K562 (cell line): ENCODE data around the gene SLC10A2. TPM values are rescaled to one million over a fixed set of nuclear protein-coding genes. Genes with fewer than 3 reads are reported as not detected.

Experiments
- ATAC-seq: fragments of 200-7000 bp; cut with Tn5 transposase; 3 replicates; pipeline ENCODE4 v1.9.1; 2020; ENCODE audit warnings: moderate library complexity
- BruUV-seq: library from RNA; stranded (reverse); fragments of 400-500 nt; replicated peaks from 2 replicates; lab custom pipeline; 2021; lab: Mats Ljungman, UMichigan
- CTCF ChIA-PET: fragments of 300-600 bp; formaldehyde crosslinking; extraction: SDS; loops from one replicate; lab custom pipeline; 2021; ENCODE audit warnings: low intra/inter-chr PET ratio; lab: Yijun Ruan, JAX
- POLR2A ChIA-PET: fragments of 300-600, 350-650 bp; sonication (Branson Sonifier 250); formaldehyde crosslinking; extraction: SDS; loops from one replicate; lab custom pipeline; 2021; ENCODE audit warnings: antibody characterized with exemption, inconsistent platforms; lab: Yijun Ruan, JAX
- DNase-seq, 4 experiments: peaks; one replicate each; pipeline versions ENCODE4 v3.0.0 to v3.0.0-alpha.2; 2011 to 2018; ENCODE audit warnings: low spot score in 3 of 4, mixed read lengths in 3 of 4; ENCODE audit errors: extremely low read depth in 1 of 4
- FAIRE-seq: peaks from 2 replicates; lab custom pipeline; 2011; peaks lifted over from hg19 to GRCh38; lab: Jason Lieb, UNC
- H2AFZ ChIP-seq: 2 replicates; pipeline ENCODE4 v1.6.0; 2011; ENCODE audit warnings: low read depth, low read length, control low read depth, inconsistent platforms
- H3K27ac ChIP-seq: fragments of 200-600 bp; 3 replicates; pipeline ENCODE4 v1.8.0; 2011; ENCODE audit warnings: low read depth, mild to moderate bottlenecking, control low read depth, inconsistent platforms, low read length, moderate library complexity, mixed read lengths; ENCODE audit errors: extremely low read depth
- H3K27me3 ChIP-seq, 2 experiments: fragments of 300-600 bp in 1 of 2; 2 replicates in 1 of 2; 3 replicates in 1 of 2; pipeline versions ENCODE4 v1.6.0 to v1.8.0; 2011; ENCODE audit warnings: inconsistent platforms in 2 of 2, low read length in 2 of 2, mild to moderate bottlenecking in 1 of 2, mixed read lengths in 1 of 2, moderate library complexity in 1 of 2; ENCODE audit not compliant: control insufficient read depth in 2 of 2, insufficient read depth in 2 of 2
- H3K36me3 ChIP-seq: fragments of 300-600 bp; 3 replicates; pipeline ENCODE4 v1.8.0; 2011; ENCODE audit warnings: mild to moderate bottlenecking, low read length, inconsistent platforms; ENCODE audit not compliant: control insufficient read depth, insufficient read depth
- H3K4me1 ChIP-seq, 2 experiments: fragments of 200-600 bp in 1 of 2; replicated peaks in 1 of 2; 2 replicates in 1 of 2; 3 replicates in 1 of 2; pipeline versions ENCODE4 v1.5.1 to v1.8.0; 2011; ENCODE audit warnings: inconsistent platforms in 2 of 2, low read length in 2 of 2, mild to moderate bottlenecking in 1 of 2, mixed read lengths in 1 of 2, moderate library complexity in 1 of 2; ENCODE audit not compliant: control insufficient read depth in 2 of 2, insufficient read depth in 2 of 2
- H3K4me2 ChIP-seq: 2 replicates; pipeline ENCODE4 v1.6.1; 2011; ENCODE audit warnings: low read length, control low read depth, inconsistent platforms, mixed read lengths; ENCODE audit not compliant: insufficient read depth
- H3K4me3 ChIP-seq: fragments of 200-600 bp; sonication (generic), shearing (Covaris generic); 2 replicates; pipeline ENCODE4 v1.5.1; 2016; ENCODE audit warnings: control low read depth, inconsistent platforms
- H3K79me2 ChIP-seq: fragments of 200-600 bp; 3 replicates; pipeline ENCODE4 v1.8.0; 2011; ENCODE audit warnings: low read length, inconsistent platforms; ENCODE audit not compliant: control insufficient read depth, insufficient read depth
- H3K9ac ChIP-seq, 2 experiments: 2 replicates each; pipeline versions ENCODE4 v1.6.0 to v1.6.1; 2011; ENCODE audit warnings: low read depth in 2 of 2, low read length in 2 of 2, control low read depth in 1 of 2, inconsistent platforms in 1 of 2, mild to moderate bottlenecking in 1 of 2, mixed read lengths in 1 of 2; ENCODE audit not compliant: insufficient read depth in 1 of 2
- H3K9me1 ChIP-seq: one replicate; pipeline ENCODE4 v1.6.0; 2011; ENCODE audit warnings: inconsistent platforms, mild to moderate bottlenecking, low read length, moderate library complexity; ENCODE audit not compliant: control insufficient read depth, insufficient read depth
- H3K9me3 ChIP-seq: replicated peaks from 2 replicates; pipeline ENCODE4 v1.5.1; 2011; ENCODE audit warnings: low read depth, low read length, inconsistent platforms; ENCODE audit not compliant: control insufficient read depth, insufficient read depth
- H4K20me1 ChIP-seq: replicated peaks from 2 replicates; pipeline ENCODE4 v1.6.1; 2011; ENCODE audit warnings: low read length, inconsistent platforms, mixed read lengths; ENCODE audit not compliant: control insufficient read depth, insufficient read depth
- E2F3 ChIP-seq: fragments of 250-450 bp; sonication (Bioruptor Pico); IDR thresholded peaks from 2 replicates; pipeline ENCODE4 v1.4.0; 2020; ENCODE audit warnings: mild to moderate bottlenecking
- RFX7 ChIP-seq: fragments of 250-450 bp; sonication (Bioruptor Pico); IDR thresholded peaks from 2 replicates; pipeline ENCODE4 v1.5.1; 2021; ENCODE audit warnings: mild to moderate bottlenecking
- RUNX1 ChIP-seq: sonication (generic); IDR thresholded peaks from 2 replicates; pipeline ENCODE4 v1.6.1; 2016; ENCODE audit warnings: antibody characterized with exemption, low read depth
- ZNF134 ChIP-seq: fragments of 250-450 bp; sonication (Bioruptor Pico); conservative IDR thresholded peaks from 2 replicates; pipeline ENCODE4 v1.4.0; 2020
- ZNF445 ChIP-seq: fragments of 250-450 bp; sonication (Bioruptor Pico); IDR thresholded peaks from 2 replicates; pipeline ENCODE4 v1.4.0; 2020; ENCODE audit warnings: low read depth, mild to moderate bottlenecking, moderate library complexity
- WGBS: fragments of 100-300 bp; shearing (Covaris generic); methylation state at CpG from one replicate; pipeline ENCODE4 v1.1.6; 2016; ENCODE audit warnings: low coverage, mixed read lengths; ENCODE audit not compliant: insufficient coverage; ENCODE audit errors: missing lambda C conversion rate; 5-methylcytosine and 5-hydroxymethylcytosine counted together
- in situ Hi-C: fragments of 300-500 bp; cut with MboI; formaldehyde crosslinking; loops from 4 replicates; pipeline ENCODE4 v1.15.0; 2018; ENCODE audit warnings: inconsistent platforms, mixed read lengths
- intact Hi-C: fragments of 100-400 bp; cut with micrococcal nuclease; formaldehyde crosslinking; loops from 2 replicates; pipeline ENCODE4 v1.14.2; 2022
- polyA plus RNA-seq, 8 experiments: library from polyadenylated mRNA; depleted of rRNA in 4 of 8; stranded (reverse) in 5 of 8; unstranded in 3 of 8; fragments of >200 nt; fragmentation: Nextera tagmentation in 2 of 8; fragmentation: Illumina TruSeq in 1 of 8; extraction: Ambion mirVana in 2 of 8; extraction: Trizol in 1 of 8; gene quantifications; 2 replicates each; pipeline versions ENCODE4 v1.2.1 to v1.2.3, GENCODE V29; 2011 to 2014; ENCODE audit warnings: inconsistent platforms in 1 of 8, missing spikeins in 1 of 8
- total RNA-seq, 7 experiments: library from RNA; depleted of rRNA in 6 of 7; stranded (reverse); fragments of >200 nt in 6 of 7; fragmentation: Illumina TruSeq in 2 of 7; extraction: Trizol in 2 of 7; gene quantifications; 2 replicates each; pipeline versions ENCODE4 v1.2.1 to v1.2.3, GENCODE V29; 2011 to 2021; ENCODE audit warnings: low replicate concordance in 1 of 7
- TF ChIP-seq, protein P1 (sequence below): fragments of 200-400 bp; formaldehyde crosslinking; IDR thresholded peaks from 2 replicates; pipeline ENCODE4 v1.6.1; 2017; ENCODE audit warnings: mild to moderate bottlenecking, low read depth, low read length, moderate library complexity

Gene SLC10A2
- total and polyA plus RNA-seq, 9 of the 15 experiments (the other 6 are each of a cell fraction or from before 2014, with no cell fraction given) = not detected

DNA sequence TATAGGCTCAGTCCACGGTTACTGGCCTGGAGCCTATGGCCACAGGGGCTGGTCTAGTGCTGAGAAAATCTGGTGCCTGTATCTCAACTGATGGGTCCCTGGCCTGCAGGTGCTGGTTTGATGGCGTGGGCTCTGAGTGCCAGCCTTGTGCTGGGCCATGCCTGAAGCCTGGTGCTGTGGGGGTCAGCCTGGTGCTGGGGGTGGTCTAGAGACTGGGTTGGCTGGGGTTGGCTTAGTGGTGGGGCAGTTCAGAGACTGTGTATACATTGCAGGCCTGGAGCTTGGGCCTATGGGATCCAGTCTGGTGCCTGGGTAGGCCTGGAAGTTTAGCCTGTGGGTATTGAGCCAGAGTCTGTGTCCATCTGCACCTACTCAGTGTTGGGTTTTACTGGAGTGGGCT, 36.4 kb downstream of the SLC10A2 start:
- no peak overlapping the region for H3K9ac ChIP-seq
- no peak overlapping the region for H2AFZ ChIP-seq
- FAIRE-seq (no peak), ATAC-seq (no peak), DNase-seq (no peak)
- 0% methylated on average over 1 of the region's 2 CpGs for WGBS
- no peaks in the 10 kb centered on the region for H3K36me3 ChIP-seq
- H3K4me2 ChIP-seq = no peak overlapping the region
- H3K79me2 ChIP-seq = no peaks in the 10 kb centered on the region
- no peak overlapping the region for H3K27ac ChIP-seq
- intact Hi-C loops (no loop called here), in situ Hi-C loops (no loop called here)
- H4K20me1 ChIP-seq = no peaks in the 10 kb centered on the region
- no TSS peak for BruUV-seq
- no peaks in the 10 kb centered on the region for H3K9me1 ChIP-seq
- POLR2A ChIA-PET = no interaction called here
- H3K4me3 ChIP-seq = no peak overlapping the region
- H3K9me3 ChIP-seq = no peaks in the 10 kb centered on the region
- CTCF ChIA-PET = no interaction called here
- H3K4me1 ChIP-seq = no peaks in the 10 kb centered on the region
- H3K27me3 ChIP-seq = no peaks in the 10 kb centered on the region
- TF ChIP-seq E2F3 (CRISPR knock-in tag) (no peak), ZNF445 (no peak), RFX7 (CRISPR knock-in tag) (no peak), ZNF134 (CRISPR knock-in tag) (no peak), RUNX1 (no peak)
- TF ChIP-seq, protein P1, sequence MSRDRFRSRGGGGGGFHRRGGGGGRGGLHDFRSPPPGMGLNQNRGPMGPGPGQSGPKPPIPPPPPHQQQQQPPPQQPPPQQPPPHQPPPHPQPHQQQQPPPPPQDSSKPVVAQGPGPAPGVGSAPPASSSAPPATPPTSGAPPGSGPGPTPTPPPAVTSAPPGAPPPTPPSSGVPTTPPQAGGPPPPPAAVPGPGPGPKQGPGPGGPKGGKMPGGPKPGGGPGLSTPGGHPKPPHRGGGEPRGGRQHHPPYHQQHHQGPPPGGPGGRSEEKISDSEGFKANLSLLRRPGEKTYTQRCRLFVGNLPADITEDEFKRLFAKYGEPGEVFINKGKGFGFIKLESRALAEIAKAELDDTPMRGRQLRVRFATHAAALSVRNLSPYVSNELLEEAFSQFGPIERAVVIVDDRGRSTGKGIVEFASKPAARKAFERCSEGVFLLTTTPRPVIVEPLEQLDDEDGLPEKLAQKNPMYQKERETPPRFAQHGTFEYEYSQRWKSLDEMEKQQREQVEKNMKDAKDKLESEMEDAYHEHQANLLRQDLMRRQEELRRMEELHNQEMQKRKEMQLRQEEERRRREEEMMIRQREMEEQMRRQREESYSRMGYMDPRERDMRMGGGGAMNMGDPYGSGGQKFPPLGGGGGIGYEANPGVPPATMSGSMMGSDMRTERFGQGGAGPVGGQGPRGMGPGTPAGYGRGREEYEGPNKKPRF = no peak
- TF ChIP-seq, all 486 proteins: peak for 0
